Astrocyte of the cerebellum (primary cell): ENCODE results near the gene RAB1B.
"Not testable (repeated sequence)": the region's sequence is repeated elsewhere in the genome, so short reads cannot be mapped to it uniquely, and the experiment has no call there.

Experiments used
- DNase-seq: peaks from one replicate; pipeline ENCODE4 v3.0.0-alpha.2; 2011; ENCODE audit warnings: low read depth
- H3K4me3 ChIP-seq: 2 replicates; pipeline ENCODE4 v1.5.1; 2011; ENCODE audit warnings: mild to moderate bottlenecking, low read depth, low read length, moderate library complexity
- CTCF ChIP-seq: IDR thresholded peaks from 2 replicates; pipeline ENCODE4 v1.5.1; 2012; ENCODE audit warnings: low read length, low read depth, moderate library complexity, mild to moderate bottlenecking; ENCODE audit errors: missing control alignments
- in situ Hi-C: cut with HindIII; loops from 2 replicates; pipeline ENCODE4 v1.10.0; 2017; ENCODE audit warnings: low sequenced_read_pairs

The RAB1B gene

DNA sequence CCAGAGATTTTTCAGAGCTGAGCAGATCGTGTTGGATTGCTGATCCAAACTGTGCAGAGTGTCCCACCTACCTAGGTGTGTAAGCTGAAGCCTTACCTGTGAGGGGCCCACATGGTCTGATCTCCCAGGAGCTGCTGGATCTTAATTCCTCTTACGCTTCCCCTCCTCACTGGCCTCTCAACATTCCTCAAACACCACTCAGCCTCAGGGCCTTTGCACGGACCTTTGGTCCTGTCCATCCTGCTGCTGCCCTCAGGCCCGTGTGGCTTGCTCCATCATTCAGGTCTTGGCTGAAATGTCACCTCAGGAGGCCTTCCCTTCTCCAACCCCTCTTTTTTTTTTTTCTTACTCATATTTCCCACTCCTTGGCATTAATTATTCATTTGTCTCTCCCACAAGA lies 21.1 kb upstream of the RAB1B start:
- in situ Hi-C loops, result no loop called here
- no peak for DNase-seq
- no peak for TF ChIP-seq CTCF
- H3K4me3 ChIP-seq, result no peak overlapping the region

- no peak for TF ChIP-seq CTCF
- no peak overlapping the region for H3K4me3 ChIP-seq
- in situ Hi-C loops, result no loop called here
- DNase-seq, result no peak
Measured at GRCh38 chr11:66247801-66248200, 20.6 kb upstream of the RAB1B start.

GRCh38 chr11:66248903-66249302 lies 19.5 kb upstream of the RAB1B start:
- H3K4me3 ChIP-seq, result no peak overlapping the region
- TF ChIP-seq CTCF, result no peak
- no peak for DNase-seq
- in situ Hi-C loops, result no loop called here

GRCh38 chr11:66251809-66252208 lies 16.6 kb upstream of the RAB1B start:
- no peak overlapping the region for H3K4me3 ChIP-seq
- DNase-seq, result no peak
- TF ChIP-seq CTCF, result no peak
- in situ Hi-C loops, result no loop called here

DNA sequence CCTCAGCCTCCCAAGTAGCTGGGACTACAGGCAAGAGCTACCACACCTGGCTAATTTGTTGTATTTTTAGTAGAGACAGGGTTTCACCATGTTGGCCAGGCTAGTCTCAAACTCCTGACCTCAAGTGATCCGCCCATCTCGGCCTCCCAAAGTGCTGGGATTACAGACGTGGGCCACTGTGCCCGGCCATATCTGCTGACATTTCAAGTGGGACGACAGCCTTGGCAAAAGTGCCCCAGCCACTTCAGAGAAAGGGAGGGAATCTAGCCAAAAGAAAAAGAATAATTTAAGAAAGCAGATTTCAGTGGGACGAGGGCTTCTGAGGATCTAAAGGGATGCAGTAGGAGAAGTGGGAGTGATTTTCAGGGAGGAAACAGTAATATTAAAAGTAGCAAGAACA lies 15.4 kb upstream of the RAB1B start:
- in situ Hi-C loops, H3K4me3 ChIP-seq, DNase-seq: not testable (repeated sequence)

- peak overlapping the region; percentile 95 for H3K4me3 ChIP-seq
- in situ Hi-C loops, result no loop called here
- no peak for TF ChIP-seq CTCF
- no peak for DNase-seq
Measured at GRCh38 chr11:66258473-66258893, 10.0 kb upstream of the RAB1B start.

- no peak overlapping the region for H3K4me3 ChIP-seq
- in situ Hi-C loops, result no loop called here
- no peak for TF ChIP-seq CTCF
- DNase-seq, result no peak
Measured at GRCh38 chr11:66259225-66259624, 9.2 kb upstream of the RAB1B start.
